HG03135 (cell line): ENCODE results near the gene ZNF774.
"Not testable (repeated sequence)": the region's sequence is repeated elsewhere in the genome, so short reads cannot be mapped to it uniquely, and the experiment has no call there.

Experiments used
- ATAC-seq: cut with Tn5 transposase; IDR thresholded peaks from one replicate; pipeline ENCODE4 v1.9.1; 2021; ENCODE audit warnings: mild to moderate bottlenecking, moderate library complexity; ENCODE audit not compliant: unreplicated experiment

ZNF774 gene

GRCh38 chr15:90344662-90345061 is 7.4 kb upstream of the ZNF774 start:
- ATAC-seq: no peak

DNA sequence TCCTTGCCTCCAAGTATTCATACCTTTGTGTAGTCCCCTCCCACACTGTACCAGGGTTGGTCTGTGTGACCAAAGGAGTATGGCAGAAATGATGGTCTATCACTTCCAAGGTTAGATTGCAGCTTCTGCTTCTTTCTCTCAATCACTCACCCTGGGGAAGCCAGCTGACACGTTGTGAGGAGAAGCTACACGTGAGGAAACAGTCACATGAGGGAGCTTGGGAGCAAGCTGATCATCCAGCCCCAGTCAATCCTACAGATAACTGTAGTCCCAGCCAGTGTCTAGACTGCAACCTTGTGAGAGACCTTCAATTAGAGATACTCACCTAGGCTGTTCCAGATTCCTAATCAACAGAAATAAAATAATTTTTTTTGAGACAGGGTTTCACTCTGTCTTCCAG is 6.2 kb upstream of the ZNF774 start:
- ATAC-seq: no peak

DNA sequence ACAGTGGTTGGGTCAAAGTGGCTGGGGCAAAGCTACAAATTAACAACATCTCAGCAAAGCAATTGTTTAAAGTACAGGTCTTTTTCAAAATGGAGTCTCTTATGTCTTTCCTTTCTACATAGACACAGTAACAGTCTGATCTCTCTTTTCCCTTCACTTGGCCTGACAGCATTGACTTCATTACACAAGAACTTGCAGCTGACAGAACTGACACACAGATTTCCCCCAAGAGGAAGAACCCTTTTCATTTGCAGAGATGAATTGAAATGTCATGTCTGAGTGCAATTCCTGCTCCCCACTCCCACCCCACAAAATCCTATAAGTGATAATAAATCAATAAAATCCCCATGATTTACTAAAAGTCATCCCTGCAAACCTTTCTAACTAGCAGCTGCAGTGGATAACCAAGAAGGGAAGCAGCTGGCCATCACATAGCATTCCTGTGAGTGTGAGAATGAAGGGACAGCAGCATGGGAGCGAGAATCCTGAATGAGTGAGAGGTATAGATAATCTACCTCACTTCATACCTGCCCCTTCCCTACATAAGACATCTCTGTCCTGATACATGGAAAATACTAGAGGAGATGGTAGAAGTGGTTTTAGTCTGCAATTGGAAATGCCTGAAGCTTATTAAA is 4.5 kb upstream of the ZNF774 start:
- not testable (repeated sequence) for ATAC-seq

- no peak for ATAC-seq
These were observed 3.6 kb upstream of the ZNF774 start for GRCh38 chr15:90348456-90348855.

DNA sequence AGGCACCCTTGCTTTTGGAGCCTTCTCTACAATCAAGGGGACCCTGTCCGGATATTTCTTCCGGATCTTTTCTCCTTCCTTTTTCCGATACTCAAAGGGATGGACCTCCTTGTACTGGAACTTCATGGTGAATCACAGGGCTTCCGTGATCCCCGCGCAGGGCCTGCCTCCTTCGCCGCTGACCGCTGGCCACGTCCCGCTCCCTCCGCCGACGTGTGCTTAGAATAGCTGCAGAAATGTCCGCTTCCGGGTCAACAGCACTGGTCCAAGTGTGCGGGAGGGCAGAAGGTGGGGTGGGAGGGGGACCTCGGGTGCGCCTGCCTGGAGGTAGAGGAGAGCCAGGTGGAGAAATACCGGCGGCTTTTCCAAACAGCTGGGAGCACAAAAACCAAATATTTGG is 3.0 kb upstream of the ZNF774 start:
- no peak for ATAC-seq

GRCh38 chr15:90349821-90350220 is 2.3 kb upstream of the ZNF774 start:
- ATAC-seq: no peak

- ATAC-seq: no peak
These were observed 491 bp upstream of the ZNF774 start for GRCh38 chr15:90351479-90352106.

- ATAC-seq: no peak
These were observed 2.9 kb downstream of the ZNF774 start for GRCh38 chr15:90354986-90355385.

GRCh38 chr15:90358124-90359033 is 6.3 kb downstream of the ZNF774 start:
- ATAC-seq: no peak

GRCh38 chr15:90360746-90361145 is 8.7 kb downstream of the ZNF774 start:
- no peak for ATAC-seq

- ATAC-seq: no peak
These were observed 10.8 kb downstream of the ZNF774 start for GRCh38 chr15:90362936-90363212.

DNA sequence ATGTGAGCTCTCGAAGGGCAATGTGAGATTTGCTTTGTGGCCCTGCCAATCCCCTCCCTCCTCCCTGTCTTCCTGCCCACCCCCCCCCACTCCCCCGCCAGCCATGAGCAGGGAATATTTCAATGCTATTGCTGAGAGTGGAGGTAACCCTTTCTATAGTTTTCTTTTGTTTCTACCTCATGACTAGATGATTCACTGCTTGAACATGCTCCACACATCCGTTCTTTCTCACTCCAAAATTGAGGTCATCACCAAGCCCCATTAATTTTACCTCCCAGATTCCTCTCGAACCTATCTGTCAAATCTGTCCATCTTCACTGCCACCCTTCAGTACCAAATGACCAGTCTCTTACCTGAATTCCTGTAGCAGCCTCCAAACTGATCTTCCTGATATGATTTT is 12.2 kb downstream of the ZNF774 start:
- ATAC-seq: no peak

DNA sequence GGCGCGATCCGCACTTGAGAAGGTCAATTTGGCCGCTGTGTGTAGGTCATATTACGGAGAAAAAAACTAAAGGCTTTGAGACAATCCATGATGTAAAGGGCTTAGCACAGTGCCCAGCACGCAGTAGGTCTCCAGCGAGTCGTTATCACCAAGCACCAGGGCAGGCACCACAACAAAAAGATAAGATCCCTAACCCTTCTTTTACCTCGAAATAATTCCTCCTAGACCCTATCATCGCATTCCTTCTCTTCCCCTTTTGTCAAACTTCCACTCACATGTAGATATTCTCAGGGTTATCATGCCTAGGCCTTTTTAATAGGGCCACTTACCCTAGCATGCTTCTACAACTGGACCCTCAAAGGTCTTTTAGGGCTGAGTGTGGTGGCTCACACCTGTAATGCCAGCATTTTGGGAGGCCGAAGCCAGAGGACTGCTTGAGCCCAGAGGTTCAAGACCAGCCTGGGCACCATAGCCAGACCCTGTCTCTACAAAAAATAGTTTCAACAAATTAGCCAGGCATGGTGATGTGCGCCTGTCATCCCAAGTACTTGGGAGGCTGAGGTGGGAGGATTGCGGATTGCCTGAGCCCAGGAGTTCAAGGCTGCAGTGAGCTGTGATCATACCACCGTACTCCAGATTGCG is 13.5 kb downstream of the ZNF774 start:
- no peak for ATAC-seq

GRCh38 chr15:90367576-90367975 is 15.5 kb downstream of the ZNF774 start:
- ATAC-seq: no peak

- no peak for ATAC-seq
These were observed 23.0 kb downstream of the ZNF774 start for GRCh38 chr15:90375071-90375470.

GRCh38 chr15:90376789-90377188 is 24.7 kb downstream of the ZNF774 start:
- no peak for ATAC-seq

DNA sequence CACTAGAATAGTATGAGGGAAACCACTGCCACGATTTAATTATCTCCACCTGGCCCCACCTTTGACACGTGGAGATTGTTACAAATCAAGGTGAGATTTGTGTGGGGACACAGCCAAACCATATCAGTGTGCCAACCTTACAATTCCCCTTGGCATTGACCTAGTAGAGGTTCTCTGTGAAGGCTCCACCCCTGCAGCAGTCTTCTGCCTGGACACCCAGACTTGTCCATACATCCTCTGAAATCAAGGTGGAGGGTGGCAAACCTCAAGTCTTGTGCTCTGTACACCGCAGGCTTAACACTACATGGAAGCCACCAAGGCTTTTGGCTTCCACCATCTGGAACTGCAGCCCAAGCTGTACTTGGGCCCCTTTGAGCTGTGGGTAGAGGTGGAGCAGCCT is 27.2 kb downstream of the ZNF774 start:
- ATAC-seq: no peak

DNA sequence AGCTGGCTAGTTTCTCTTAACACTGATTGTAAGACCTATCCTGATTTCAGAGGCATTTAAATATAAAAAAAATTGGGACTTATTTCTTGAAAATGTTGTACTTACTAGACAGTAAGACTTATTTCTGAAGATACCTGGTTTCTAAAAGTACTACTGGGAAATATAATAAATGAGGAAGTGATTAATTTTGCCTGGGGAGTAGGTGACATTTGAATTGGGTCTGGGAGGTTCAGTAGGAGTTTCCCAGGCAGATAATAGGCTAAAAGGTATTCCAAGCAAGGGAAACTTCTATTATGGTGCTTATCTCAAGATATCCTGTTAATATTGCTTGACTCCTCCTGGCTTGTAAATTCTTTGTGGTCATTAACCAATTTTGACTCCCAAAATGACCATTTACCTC is 29.4 kb downstream of the ZNF774 start:
- no peak for ATAC-seq

DNA sequence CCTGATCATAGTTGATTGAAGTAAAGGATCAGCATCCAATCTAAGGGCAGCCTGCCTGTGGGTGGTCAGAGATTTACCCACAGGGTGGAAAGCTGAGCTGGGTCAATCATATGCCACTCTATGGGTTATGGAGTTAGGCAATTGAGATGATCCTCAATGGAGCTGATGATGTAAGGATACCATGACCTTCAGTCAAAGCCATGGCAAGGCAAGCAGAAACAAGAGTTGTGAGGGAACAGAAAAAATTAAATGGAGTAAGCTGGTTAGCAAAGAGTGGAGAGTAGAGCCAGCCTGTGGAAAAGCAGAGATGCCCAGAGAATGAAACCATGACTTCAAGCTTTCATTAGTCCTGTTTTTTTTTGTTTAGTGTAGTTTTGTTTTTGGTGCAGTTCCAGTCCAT is 30.2 kb downstream of the ZNF774 start:
- ATAC-seq: no peak

- ATAC-seq: no peak
These were observed 34.1 kb downstream of the ZNF774 start for GRCh38 chr15:90386221-90386620.

- ATAC-seq: peak; percentile 90
These were observed 35.7 kb downstream of the ZNF774 start, which contains the start of gene IQGAP1 for GRCh38 chr15:90387534-90388461. TSS of gene IQGAP1 (plus strand) at chr15:90388242. CDS start at chr15:90388342, 100 bp downstream.
